SK-N-SH (cell line): ENCODE results near the gene TNPO2. TPM values are rescaled to one million over a fixed set of nuclear protein-coding genes. Genes with fewer than 3 reads are reported as not detected.

Source experiments
- CTCF ChIA-PET: fragments of 300-600, 350-600 bp; formaldehyde crosslinking; extraction: SDS; loops from one replicate; lab custom pipeline; 2021; lab: Yijun Ruan, JAX
- POLR2A ChIA-PET: fragments of 350-600 bp; sonication (Branson Sonifier 250); formaldehyde crosslinking; extraction: SDS; loops from one replicate; lab custom pipeline; 2020; ENCODE audit warnings: antibody characterized with exemption, inconsistent platforms; lab: Yijun Ruan, JAX
- DNase-seq: peaks from one replicate; pipeline ENCODE4 v3.0.0; 2012
- H2AFZ ChIP-seq: fragments of 200-600 bp; sonication (generic); 2 replicates; pipeline ENCODE4 v1.8.1; 2016; ENCODE audit warnings: antibody characterized with exemption, mild to moderate bottlenecking, low read depth
- H3F3A ChIP-seq: fragments of 200-600 bp; sonication (generic); replicated peaks from 2 replicates; pipeline ENCODE3; 2016; ENCODE audit warnings: antibody characterized with exemption, mild to moderate bottlenecking; ENCODE audit not compliant: insufficient read depth
- H3K27ac ChIP-seq, 2 experiments: fragments of 200-500 bp in 1 of 2; fragments of 200-600 bp in 1 of 2; sonication (Bioruptor generic) in 1 of 2; sonication (generic), shearing (Covaris generic) in 1 of 2; 2 replicates each; pipeline versions ENCODE4 v1.5.1 to v1.6.1; 2014 to 2016; ENCODE audit warnings: low read depth in 2 of 2, inconsistent platforms in 1 of 2, low read length in 1 of 2, mild to moderate bottlenecking in 1 of 2, mixed read lengths in 1 of 2
- H3K27me3 ChIP-seq: fragments of 200-600 bp; sonication (generic), shearing (Covaris generic); 2 replicates; pipeline ENCODE4 v1.6.1; 2016; ENCODE audit warnings: mixed run types; ENCODE audit not compliant: insufficient read depth
- H3K36me3 ChIP-seq, 2 experiments: fragments of 200-500 bp in 1 of 2; fragments of 200-600 bp in 1 of 2; sonication (Bioruptor generic) in 1 of 2; sonication (generic) in 1 of 2; replicated peaks in 1 of 2; 2 replicates each; pipeline versions ENCODE3 to v1.5.1; 2014 to 2016; ENCODE audit warnings: low read length in 1 of 2, mild to moderate bottlenecking in 1 of 2; ENCODE audit not compliant: insufficient read depth in 2 of 2, control insufficient read depth in 1 of 2
- H3K4me1 ChIP-seq, 2 experiments: fragments of 200-500 bp in 1 of 2; fragments of 200-600 bp in 1 of 2; sonication (Bioruptor generic) in 1 of 2; sonication (generic), shearing (Covaris generic) in 1 of 2; 2 replicates each; pipeline versions ENCODE4 v1.5.1 to v1.6.1; 2014 to 2016; ENCODE audit warnings: low read depth in 1 of 2, low read length in 1 of 2, mixed run types in 1 of 2; ENCODE audit not compliant: insufficient read depth in 2 of 2, control insufficient read depth in 1 of 2
- H3K4me2 ChIP-seq: fragments of 200-600 bp; sonication (generic), shearing (Covaris generic); 2 replicates; pipeline ENCODE4 v1.6.1; 2017; ENCODE audit warnings: mixed run types
- H3K4me3 ChIP-seq, 2 experiments: fragments of 200-500 bp in 1 of 2; fragments of 200-600 bp in 1 of 2; sonication (Bioruptor generic) in 1 of 2; sonication (generic), shearing (Covaris generic) in 1 of 2; 2 replicates each; pipeline versions ENCODE4 v1.5.1 to v1.8.1; 2014 to 2016; ENCODE audit warnings: low read depth in 2 of 2, inconsistent platforms in 1 of 2, low read length in 1 of 2, mild to moderate bottlenecking in 1 of 2, mixed read lengths in 1 of 2, moderate library complexity in 1 of 2
- H3K79me2 ChIP-seq: fragments of 200-600 bp; sonication (generic); 2 replicates; pipeline ENCODE4 v1.8.1; 2017; ENCODE audit warnings: mild to moderate bottlenecking; ENCODE audit not compliant: insufficient read depth
- H3K9ac ChIP-seq: fragments of 200-600 bp; sonication (generic); 2 replicates; pipeline ENCODE4 v1.6.1; 2017; ENCODE audit warnings: mixed run types
- H3K9me2 ChIP-seq: fragments of 200-600 bp; sonication (generic); 2 replicates; pipeline ENCODE4 v1.6.1; 2017; ENCODE audit warnings: mixed run types
- H3K9me3 ChIP-seq: fragments of 200-600 bp; sonication (generic); 2 replicates; pipeline ENCODE4 v1.6.1; 2017; ENCODE audit warnings: mixed run types, mild to moderate bottlenecking, moderate library complexity
- H4K20me1 ChIP-seq: fragments of 200-600 bp; sonication (generic); 2 replicates; pipeline ENCODE4 v1.6.1; 2017; ENCODE audit warnings: mild to moderate bottlenecking, mixed run types; ENCODE audit not compliant: insufficient read depth
- CHD2 ChIP-seq: fragments of 150-350 bp; IDR thresholded peaks from 2 replicates; pipeline ENCODE4 v1.6.1; 2018; ENCODE audit warnings: low read length; ENCODE audit not compliant: partially characterized antibody
- EP300 ChIP-seq, 2 experiments: IDR thresholded peaks; 2 replicates each; pipeline versions ENCODE4 v1.4.0 to v1.6.1; 2012; ENCODE audit warnings: borderline replicate concordance in 1 of 2, low read depth in 1 of 2, low read length in 1 of 2
- EZH2phosphoT487 ChIP-seq: fragments of 200-600 bp; sonication (generic); IDR thresholded peaks from 2 replicates; pipeline ENCODE4 v1.6.1; 2017; ENCODE audit warnings: low read depth, mixed run types, mild to moderate bottlenecking, antibody characterized with exemption, moderate library complexity, borderline replicate concordance
- FOXJ3 ChIP-seq: sonication (generic); formaldehyde crosslinking; IDR thresholded peaks from 2 replicates; pipeline ENCODE4 v1.5.1; 2020; ENCODE audit warnings: mild to moderate bottlenecking, missing genetic modification reagents
- FOXM1 ChIP-seq: IDR thresholded peaks from 2 replicates; pipeline ENCODE4 v1.4.0; 2012; ENCODE audit warnings: low read depth, mild to moderate bottlenecking
- GABPA ChIP-seq: IDR thresholded peaks from 2 replicates; pipeline ENCODE4 v1.4.0; 2012; ENCODE audit warnings: low read depth, mild to moderate bottlenecking
- IRF3 ChIP-seq: fragments of 150-350 bp; IDR thresholded peaks from 2 replicates; pipeline ENCODE4 v1.6.1; 2016; ENCODE audit warnings: mild to moderate bottlenecking, low read depth, low read length
- JUND ChIP-seq: IDR thresholded peaks from 2 replicates; pipeline ENCODE4 v1.4.0; 2012
- MAX ChIP-seq: IDR thresholded peaks from 2 replicates; pipeline ENCODE4 v1.4.0; 2012; ENCODE audit warnings: low read depth
- MEF2A ChIP-seq: IDR thresholded peaks from 2 replicates; pipeline ENCODE4 v1.4.0; 2012; ENCODE audit warnings: low read depth, borderline replicate concordance
- MXI1 ChIP-seq: IDR thresholded peaks from 2 replicates; pipeline ENCODE4 v1.6.1; 2012; ENCODE audit warnings: mild to moderate bottlenecking, low read depth, low read length, improper control_type of control experiment
- NRF1 ChIP-seq: IDR thresholded peaks from 2 replicates; pipeline ENCODE4 v1.6.1; 2012; ENCODE audit warnings: low read depth, mild to moderate bottlenecking, low read length
- RAD21 ChIP-seq: IDR thresholded peaks from 2 replicates; pipeline ENCODE4 v1.6.1; 2012; ENCODE audit warnings: mild to moderate bottlenecking, low read length
- RCOR1 ChIP-seq: fragments of 150-350 bp; IDR thresholded peaks from 2 replicates; pipeline ENCODE4 v1.6.1; 2017; ENCODE audit warnings: antibody characterized with exemption, low read length
- RFX5 ChIP-seq: IDR thresholded peaks from 2 replicates; pipeline ENCODE4 v1.6.1; 2012; ENCODE audit warnings: mild to moderate bottlenecking, improper control_type of control experiment, low read length
- RXRA ChIP-seq: IDR thresholded peaks from 2 replicates; pipeline ENCODE4 v1.4.0; 2012; ENCODE audit warnings: low read depth, mild to moderate bottlenecking, borderline replicate concordance
- SIN3A ChIP-seq: IDR thresholded peaks from 2 replicates; pipeline ENCODE4 v1.6.1; 2012; ENCODE audit warnings: low read depth, mild to moderate bottlenecking, low read length, moderate library complexity, borderline replicate concordance
- TCF12 ChIP-seq: IDR thresholded peaks from 2 replicates; pipeline ENCODE4 v1.4.0; 2012
- TEAD4 ChIP-seq: IDR thresholded peaks from 2 replicates; pipeline ENCODE4 v1.4.0; 2012; ENCODE audit warnings: mild to moderate bottlenecking, borderline replicate concordance; ENCODE audit not compliant: insufficient read depth
- USF2 ChIP-seq: fragments of 150-350 bp; IDR thresholded peaks from 2 replicates; pipeline ENCODE4 v1.6.1; 2017; ENCODE audit warnings: antibody characterized with exemption, low read length, low read depth, borderline replicate concordance
- YY1 ChIP-seq: IDR thresholded peaks from 2 replicates; pipeline ENCODE4 v1.4.0; 2012; ENCODE audit warnings: low read depth, mild to moderate bottlenecking
- ZBTB33 ChIP-seq: IDR thresholded peaks from 2 replicates; pipeline ENCODE4 v1.4.0; 2012; ENCODE audit warnings: low read depth, borderline replicate concordance
- WGBS: methylation state at CpG from one replicate; pipeline ENCODE4 v1.1.6; 2017; ENCODE audit warnings: low lambda C conversion rate; 5-methylcytosine and 5-hydroxymethylcytosine counted together
- polyA plus RNA-seq, 3 experiments: library from polyadenylated mRNA; depleted of rRNA; stranded (reverse); fragments of >200 nt; gene quantifications; 2 replicates each; pipeline ENCODE4 v1.2.3, GENCODE V29; 2012

The TNPO2 gene
- polyA plus RNA-seq, 1 of the 3 experiments (the other 2 are of a cell fraction) = 82.4 TPM

- H2AFZ ChIP-seq = no peak overlapping the region
- DNase-seq = no peak
- H3K27ac ChIP-seq = no peak overlapping the region
- H3K27me3 ChIP-seq = no peaks in the 10 kb centered on the region
- no peaks in the 10 kb centered on the region for H3K79me2 ChIP-seq
- H3K9me2 ChIP-seq = no peaks in the 10 kb centered on the region
- ChIA-PET CTCF (interaction anchor here (1.7 to 17.5 kb wide), 5 partner anchors 7 to 81 kb away, joined by 5 to 321 read pairs (median 75); partner anchors contain the start of genes BEST2, GET3, JUNB and PRDX2), POLR2A (interaction anchor here (1.1 kb wide), 1 partner anchor 25 kb away, joined by 3 read pairs; the partner anchor contains the start of gene JUNB)
- H3K9ac ChIP-seq = no peak overlapping the region
- H3K4me1 ChIP-seq = peaks cover 0 to 3% of the 10 kb centered on the region in 2 experiments; a peak in 1 of 4 replicates
- TF ChIP-seq IRF3 = no peak
- TF ChIP-seq EP300 (IDR thresholded peaks at IDR 0.05; ENCODE audit: borderline replicate concordance in 1 of 2, low read depth in 1 of 2, low read length in 1 of 2) = no peak
- no peak for TF ChIP-seq MXI1
- TF ChIP-seq SIN3A = no peak
- TF ChIP-seq FOXJ3 (CRISPR knock-in tag) = no peak
- TF ChIP-seq GABPA = no peak
- no peak overlapping the region for H3K4me2 ChIP-seq
- no peak overlapping the region for H3K4me3 ChIP-seq
- no peaks in the 10 kb centered on the region for H4K20me1 ChIP-seq
- H3K36me3 ChIP-seq = peaks cover 4 to 11% of the 10 kb centered on the region in 2 experiments
- H3F3A ChIP-seq = no peaks in the 10 kb centered on the region
- no peaks in the 10 kb centered on the region for H3K9me3 ChIP-seq
- WGBS = 88% methylated on average over 28 of the region's 30 CpGs
Observed at GRCh38 chr19:12766051-12766521, 42.4 kb upstream of the TNPO2 start.

- DNase-seq = no peak
- CTCF ChIA-PET = interaction anchor here (4.3 to 17.5 kb wide), 4 partner anchors 13 to 32 kb away, joined by 16 to 321 read pairs (median 156); partner anchors contain the start of genes BEST2, GET3, JUNB and PRDX2
- no peaks in the 10 kb centered on the region for H3K79me2 ChIP-seq
- H4K20me1 ChIP-seq = no peaks in the 10 kb centered on the region
- POLR2A ChIA-PET = no interaction called here
- H3K4me3 ChIP-seq = no peak overlapping the region
- H3K9me2 ChIP-seq = no peaks in the 10 kb centered on the region
- H3K4me1 ChIP-seq = no peaks in the 10 kb centered on the region
- no peaks in the 10 kb centered on the region for H3K27me3 ChIP-seq
- H3F3A ChIP-seq = peaks cover 5% of the 10 kb centered on the region
- H3K4me2 ChIP-seq = no peak overlapping the region
- H3K9me3 ChIP-seq = no peaks in the 10 kb centered on the region
- no peak overlapping the region for H3K9ac ChIP-seq
- WGBS = 94% methylated on average over 5 of the region's 16 CpGs
- TF ChIP-seq RCOR1 (no peak), FOXM1 (no peak), JUND (no peak), EZH2phosphoT487 (no peak), CHD2 (no peak), RAD21 (no peak), RXRA (no peak), TCF12 (no peak), YY1 (no peak), USF2 (no peak), RFX5 (no peak), MEF2A (no peak), GABPA (no peak), TEAD4 (no peak), MAX (no peak), IRF3 (no peak), MXI1 (no peak), NRF1 (no peak), ZBTB33 (no peak), EP300 (IDR thresholded peaks at IDR 0.05; ENCODE audit: borderline replicate concordance in 1 of 2, low read depth in 1 of 2, low read length in 1 of 2) (no peak)
- no peak overlapping the region for H2AFZ ChIP-seq
- peaks cover 4 to 11% of the 10 kb centered on the region in 2 experiments for H3K36me3 ChIP-seq
- no peak overlapping the region for H3K27ac ChIP-seq
Observed at GRCh38 chr19:12764698-12765097, 41.0 kb upstream of the TNPO2 start.
